SU-DHL-6 (cell line): Measurements from ENCODE around the gene RAB9B.
A peak's percentile ranks its signal among the peaks of the same experiment; 100 is the strongest.

Experiments
- H2AFZ ChIP-seq: fragments of 200-600 bp; sonication (generic); 2 replicates; pipeline ENCODE4 v1.6.1; 2014; ENCODE audit warnings: low read depth, mild to moderate bottlenecking, moderate library complexity, mixed read lengths, antibody characterized with exemption, low read length; ENCODE audit not compliant: severe bottlenecking
- H3F3A ChIP-seq: fragments of 200-600 bp; shearing (Covaris generic); 2 replicates; pipeline ENCODE4 v1.6.0; 2016; ENCODE audit warnings: antibody characterized with exemption, mild to moderate bottlenecking; ENCODE audit not compliant: insufficient read depth
- H3K27ac ChIP-seq: fragments of 200-600 bp; sonication (generic); 2 replicates; pipeline ENCODE4 v1.5.1; 2016; ENCODE audit warnings: low read depth, mild to moderate bottlenecking, low read length, moderate library complexity, mixed read lengths
- H3K27me3 ChIP-seq: fragments of 200-600 bp; sonication (generic), shearing (Covaris generic); 2 replicates; pipeline ENCODE4 v1.6.0; 2014; ENCODE audit warnings: mild to moderate bottlenecking, low read length
- H3K36me3 ChIP-seq: fragments of 200-600 bp; sonication (generic); 2 replicates; pipeline ENCODE4 v1.6.1; 2014; ENCODE audit warnings: mild to moderate bottlenecking, low read length, mixed read lengths
- H3K4me2 ChIP-seq: fragments of 300-600, 200-600 bp; shearing (Covaris generic), sonication (generic); 2 replicates; pipeline ENCODE4 v1.6.0; 2014; ENCODE audit warnings: low read length, low read depth, mild to moderate bottlenecking; ENCODE audit not compliant: poor library complexity, severe bottlenecking
- H3K4me3 ChIP-seq: fragments of 200-600 bp; sonication (generic); 2 replicates; pipeline ENCODE4 v1.5.1; 2014; ENCODE audit warnings: antibody characterized with exemption, low read length, mild to moderate bottlenecking, mixed read lengths; ENCODE audit not compliant: insufficient read depth, poor library complexity, severe bottlenecking
- H3K79me2 ChIP-seq: fragments of 200-600 bp; sonication (generic); 2 replicates; pipeline ENCODE4 v1.6.1; 2014; ENCODE audit warnings: mild to moderate bottlenecking, low read length, moderate library complexity; ENCODE audit not compliant: insufficient read depth
- H3K9ac ChIP-seq: fragments of 200-600 bp; sonication (generic); 2 replicates; pipeline ENCODE4 v1.7.0; 2014; ENCODE audit warnings: mild to moderate bottlenecking, low read length
- H3K9me2 ChIP-seq: fragments of 200-600 bp; sonication (generic); replicated peaks from 2 replicates; pipeline ENCODE4 v1.6.1; 2014; ENCODE audit warnings: low read length; ENCODE audit not compliant: insufficient read depth
- H3K9me3 ChIP-seq: fragments of 200-600 bp; sonication (generic); 2 replicates; pipeline ENCODE4 v1.6.1; 2014; ENCODE audit warnings: low read length, mixed read lengths; ENCODE audit not compliant: insufficient read depth
- H4K20me1 ChIP-seq: fragments of 200-600 bp; sonication (generic); 2 replicates; pipeline ENCODE4 v1.6.1; 2014; ENCODE audit warnings: low read depth, mild to moderate bottlenecking, antibody characterized with exemption, low read length, moderate library complexity, mixed read lengths
- CTCF ChIP-seq: fragments of 200-600 bp; sonication (generic); IDR thresholded peaks from one replicate; pipeline ENCODE4 v1.5.1; 2017; ENCODE audit warnings: antibody characterized with exemption, mild to moderate bottlenecking, low read length, moderate library complexity; ENCODE audit not compliant: insufficient read depth, poor library complexity, severe bottlenecking
- EZH2phosphoT487 ChIP-seq: fragments of 200-600 bp; sonication (generic), shearing (Covaris generic); conservative IDR thresholded peaks from 2 replicates; pipeline ENCODE4 v1.6.1; 2018; ENCODE audit warnings: mild to moderate bottlenecking, antibody characterized with exemption, low read length, moderate library complexity, mixed read lengths

The RAB9B gene

GRCh38 chrX:103831803-103832544, at the start of gene RAB9B:
TSS of gene RAB9B (minus strand) at chrX:103832257. CDS start at chrX:103825784, 6,473 bp downstream.
- H3K27ac ChIP-seq, result no peak within 1 kb of the TSS
- H3K4me3 ChIP-seq, result peak within 1 kb of the TSS; percentile 46
- peak within 1 kb of the TSS; percentile 84 for H2AFZ ChIP-seq
- H3K9me2 ChIP-seq, result no peaks in the 10 kb centered on the region
- H3K9ac ChIP-seq, result peak within 1 kb of the TSS; percentile 55
- no peaks in the 10 kb centered on the region for H3K36me3 ChIP-seq
- H4K20me1 ChIP-seq, result no peaks in the 10 kb centered on the region
- H3K9me3 ChIP-seq, result no peaks in the 10 kb centered on the region
- H3K27me3 ChIP-seq, result no peaks in the 10 kb centered on the region
- H3K4me2 ChIP-seq, result peak within 1 kb of the TSS; percentile 55
- H3K79me2 ChIP-seq, result no peaks in the 10 kb centered on the region
- H3F3A ChIP-seq, result no peaks in the 10 kb centered on the region
- TF ChIP-seq CTCF, result no peak
- no peak for TF ChIP-seq EZH2phosphoT487

- Histone ChIP-seq H2AFZ (no peak overlapping the region), H3K36me3 (no peaks in the 10 kb centered on the region), H3K4me3 (no peak overlapping the region), H3K9me3 (no peaks in the 10 kb centered on the region), H4K20me1 (no peaks in the 10 kb centered on the region), H3K9me2 (no peaks in the 10 kb centered on the region), H3K4me2 (no peak overlapping the region), H3K27ac (no peak overlapping the region), H3K27me3 (no peaks in the 10 kb centered on the region), H3F3A (no peaks in the 10 kb centered on the region), H3K9ac (no peak overlapping the region), H3K79me2 (no peaks in the 10 kb centered on the region)
- no peak for TF ChIP-seq CTCF
- no peak for TF ChIP-seq EZH2phosphoT487
Observed at GRCh38 chrX:103879339-103879738, 47.3 kb upstream of the RAB9B start.

GRCh38 chrX:103878466-103879122, 46.5 kb upstream of the RAB9B start:
- H2AFZ ChIP-seq, result no peak overlapping the region
- no peaks in the 10 kb centered on the region for H3K9me3 ChIP-seq
- no peaks in the 10 kb centered on the region for H3K9me2 ChIP-seq
- no peaks in the 10 kb centered on the region for H3K79me2 ChIP-seq
- H3K4me3 ChIP-seq, result no peak overlapping the region
- H4K20me1 ChIP-seq, result no peaks in the 10 kb centered on the region
- H3K4me2 ChIP-seq, result no peak overlapping the region
- no peaks in the 10 kb centered on the region for H3K27me3 ChIP-seq
- no peaks in the 10 kb centered on the region for H3F3A ChIP-seq
- no peak overlapping the region for H3K9ac ChIP-seq
- no peak overlapping the region for H3K27ac ChIP-seq
- no peaks in the 10 kb centered on the region for H3K36me3 ChIP-seq
- TF ChIP-seq EZH2phosphoT487, result no peak
- TF ChIP-seq CTCF, result no peak
